GM23248 (cell line): ENCODE measurements around the gene CNRIP1. TPM values are rescaled to one million over a fixed set of nuclear protein-coding genes. Genes with fewer than 3 reads are reported as not detected.

Source experiments
- DNase-seq: peaks from one replicate; pipeline ENCODE4 v3.0.0-alpha.2; 2015
- H2AFZ ChIP-seq: fragments of 200-600 bp; sonication (generic); 2 replicates; pipeline ENCODE4 v1.6.1; 2016; ENCODE audit warnings: antibody characterized with exemption
- H3F3A ChIP-seq: fragments of 200-600 bp; sonication (generic); 2 replicates; pipeline ENCODE4 v1.6.1; 2016; ENCODE audit warnings: mild to moderate bottlenecking, antibody characterized with exemption, mixed run types; ENCODE audit not compliant: insufficient read depth
- H3K27ac ChIP-seq: fragments of 200-600 bp; sonication (generic); 2 replicates; pipeline ENCODE4 v1.5.1; 2016; ENCODE audit warnings: mild to moderate bottlenecking
- H3K27me3 ChIP-seq: fragments of 200-600 bp; sonication (generic); replicated peaks from 2 replicates; pipeline ENCODE4 v1.6.1; 2016; ENCODE audit warnings: mild to moderate bottlenecking; ENCODE audit not compliant: insufficient read depth
- H3K36me3 ChIP-seq: fragments of 200-600 bp; sonication (generic); 2 replicates; pipeline ENCODE4 v1.6.1; 2016; ENCODE audit warnings: low read depth, mild to moderate bottlenecking
- H3K4me1 ChIP-seq: fragments of 200-600 bp; sonication (generic); 2 replicates; pipeline ENCODE4 v1.6.1; 2016; ENCODE audit warnings: mild to moderate bottlenecking; ENCODE audit not compliant: insufficient read depth
- H3K4me2 ChIP-seq: fragments of 200-600 bp; sonication (generic); one replicate; pipeline ENCODE4 v1.6.1; 2016; ENCODE audit warnings: mild to moderate bottlenecking; ENCODE audit not compliant: unreplicated experiment
- H3K4me3 ChIP-seq: fragments of 200-600 bp; sonication (generic); 2 replicates; pipeline ENCODE4 v1.5.1; 2016; ENCODE audit warnings: mild to moderate bottlenecking
- H3K79me2 ChIP-seq: fragments of 200-600 bp; sonication (generic); 2 replicates; pipeline ENCODE4 v1.6.1; 2016; ENCODE audit warnings: mild to moderate bottlenecking; ENCODE audit not compliant: insufficient read depth
- H3K9ac ChIP-seq: fragments of 200-600 bp; sonication (generic); 2 replicates; pipeline ENCODE4 v1.6.1; 2016; ENCODE audit warnings: mild to moderate bottlenecking
- H3K9me2 ChIP-seq: fragments of 200-600 bp; sonication (generic); 2 replicates; pipeline ENCODE4 v1.6.1; 2016; ENCODE audit warnings: mixed run types, mild to moderate bottlenecking, moderate library complexity; ENCODE audit not compliant: insufficient read depth
- H3K9me3 ChIP-seq: fragments of 200-600 bp; sonication (generic); one replicate; pipeline ENCODE4 v1.6.1; 2017; ENCODE audit warnings: low read depth
- H4K20me1 ChIP-seq: fragments of 200-600 bp; sonication (generic); 2 replicates; pipeline ENCODE4 v1.6.0; 2016; ENCODE audit not compliant: insufficient read depth
- EZH2 ChIP-seq: fragments of 200-600 bp; sonication (generic); IDR thresholded peaks from 2 replicates; pipeline ENCODE4 v1.6.1; 2018; ENCODE audit warnings: antibody characterized with exemption, mild to moderate bottlenecking; ENCODE audit not compliant: insufficient read depth, poor library complexity, severe bottlenecking
- EZH2phosphoT487 ChIP-seq: fragments of 200-600 bp; sonication (generic); IDR thresholded peaks from 2 replicates; pipeline ENCODE4 v1.6.1; 2018; ENCODE audit warnings: antibody characterized with exemption, moderate library complexity, mild to moderate bottlenecking, low read depth; ENCODE audit not compliant: insufficient read depth
- WGBS, 2 experiments: methylation state at CpG; one replicate each; pipeline ENCODE4 v1.1.6; 2015 to 2017; ENCODE audit warnings: low lambda C conversion rate in 2 of 2, low coverage in 1 of 2; ENCODE audit errors: missing lambda C conversion rate in 2 of 2; 5-methylcytosine and 5-hydroxymethylcytosine counted together
- in situ Hi-C: fragments of 300-500 bp; cut with MboI; formaldehyde crosslinking; loops from 2 replicates; pipeline ENCODE4 v1.15.0; 2020
- polyA plus RNA-seq: library from polyadenylated mRNA; unstranded; fragments of >200 nt; fragmentation: Nextera tagmentation; extraction: Ambion mirVana; gene quantifications from 2 replicates; pipeline ENCODE4 v1.2.1, GENCODE V29; 2016
- total RNA-seq: library from RNA; depleted of rRNA; stranded (reverse); fragments of >200 nt; shearing (Covaris generic); gene quantifications from 2 replicates; pipeline ENCODE4 v1.2.3, GENCODE V29; 2014

CNRIP1 gene
- total and polyA plus RNA-seq, 2 experiments from 2014 or later: 37.7 to 41.5 TPM

- TF ChIP-seq EZH2phosphoT487 (no peak), EZH2 (no peak)
- no peak overlapping the region for H3K27ac ChIP-seq
Measured at GRCh38 chr2:68303033-68303901, 16.5 kb downstream of the CNRIP1 start.

GRCh38 chr2:68302281-68302875 lies 17.4 kb downstream of the CNRIP1 start:
- Histone ChIP-seq H2AFZ (no peak overlapping the region), H3K27ac (no peak overlapping the region), H3K4me1 (peaks cover 7% of the 10 kb centered on the region; the same call in 1 of the 2 replicates), H3K9me2 (no peaks in the 10 kb centered on the region), H3K9ac (no peak overlapping the region), H3K4me3 (no peak overlapping the region), H3K9me3 (no peaks in the 10 kb centered on the region), H3K79me2 (no peaks in the 10 kb centered on the region), H3K27me3 (no peaks in the 10 kb centered on the region), H3F3A (peaks cover 7% of the 10 kb centered on the region; the same call in 1 of the 2 replicates), H3K4me2 (no peak overlapping the region), H4K20me1 (no peaks in the 10 kb centered on the region), H3K36me3 (peaks cover 3% of the 10 kb centered on the region; the same call in 1 of the 2 replicates)
- in situ Hi-C loops: no loop called here
- TF ChIP-seq EZH2phosphoT487 (no peak), EZH2 (no peak)
- peak; percentile 75 for DNase-seq
- WGBS, 2 experiments: 84 to 93% methylated on average over 2 to 3 of the region's 3 CpGs

More at GRCh38 chr2:68303033-68303901, 16.5 kb downstream of the CNRIP1 start:
- H3K4me2 ChIP-seq: no peak overlapping the region
- no peak for DNase-seq
- H2AFZ ChIP-seq: no peak overlapping the region
- H3F3A ChIP-seq: peaks cover 7% of the 10 kb centered on the region; the same call in 1 of the 2 replicates
- 91 to 94% methylated on average over 12 of the region's 12 CpGs for WGBS, 2 experiments
- H3K4me1 ChIP-seq: peaks cover 7% of the 10 kb centered on the region; the same call in 1 of the 2 replicates
- H3K9me2 ChIP-seq: no peaks in the 10 kb centered on the region
- H3K79me2 ChIP-seq: no peaks in the 10 kb centered on the region
- no peak overlapping the region for H3K4me3 ChIP-seq
- H3K9ac ChIP-seq: no peak overlapping the region
- in situ Hi-C loops: no loop called here
- no peaks in the 10 kb centered on the region for H3K27me3 ChIP-seq
- peaks cover 3% of the 10 kb centered on the region; the same call in 1 of the 2 replicates for H3K36me3 ChIP-seq
- no peaks in the 10 kb centered on the region for H3K9me3 ChIP-seq
- H4K20me1 ChIP-seq: no peaks in the 10 kb centered on the region

- Histone ChIP-seq H3K9me2 (no peaks in the 10 kb centered on the region), H3K27ac (no peak overlapping the region), H3K9ac (no peak overlapping the region), H3K36me3 (peaks cover 3% of the 10 kb centered on the region; the same call in 1 of the 2 replicates), H3K4me3 (no peak overlapping the region), H3K4me1 (no peaks in the 10 kb centered on the region), H4K20me1 (no peaks in the 10 kb centered on the region), H3K27me3 (no peaks in the 10 kb centered on the region), H3K9me3 (no peaks in the 10 kb centered on the region), H3K4me2 (no peak overlapping the region), H2AFZ (no peak overlapping the region), H3K79me2 (no peaks in the 10 kb centered on the region), H3F3A (no peaks in the 10 kb centered on the region)
- in situ Hi-C loops: no loop called here
- TF ChIP-seq EZH2 (no peak), EZH2phosphoT487 (no peak)
- DNase-seq: no peak
Measured at GRCh38 chr2:68295516-68295915, 24.2 kb downstream of the CNRIP1 start.

GRCh38 chr2:68294913-68295312 lies 24.8 kb downstream of the CNRIP1 start:
- no peaks in the 10 kb centered on the region for H3K27me3 ChIP-seq
- no peak overlapping the region for H3K27ac ChIP-seq
- no peak overlapping the region for H3K4me2 ChIP-seq
- H4K20me1 ChIP-seq: no peaks in the 10 kb centered on the region
- 10 to 12% methylated on average over 2 of the region's 2 CpGs for WGBS, 2 experiments
- DNase-seq: no peak
- no peaks in the 10 kb centered on the region for H3K4me1 ChIP-seq
- no peak overlapping the region for H3K9ac ChIP-seq
- H3K36me3 ChIP-seq: peaks cover under 1% of the 10 kb centered on the region; the same call in 1 of the 2 replicates
- H3F3A ChIP-seq: no peaks in the 10 kb centered on the region
- H3K9me3 ChIP-seq: no peaks in the 10 kb centered on the region
- no peak overlapping the region for H3K4me3 ChIP-seq
- no peak overlapping the region for H2AFZ ChIP-seq
- no peaks in the 10 kb centered on the region for H3K9me2 ChIP-seq
- H3K79me2 ChIP-seq: no peaks in the 10 kb centered on the region
- in situ Hi-C loops: no loop called here
- TF ChIP-seq EZH2 (no peak), EZH2phosphoT487 (no peak)
